Keratinocyte (primary cell): ENCODE results near the gene MAML2. TPM values are rescaled to one million over a fixed set of nuclear protein-coding genes. Genes with fewer than 3 reads are reported as not detected.

Experiments used
- DNase-seq: peaks from one replicate; pipeline ENCODE4 v3.0.0-alpha.2; 2011; ENCODE audit warnings: low read depth, missing footprints, low spot score
- FAIRE-seq: peaks from 2 replicates; lab custom pipeline; 2011; peaks lifted over from hg19 to GRCh38; lab: Jason Lieb, UNC
- H2AFZ ChIP-seq: 2 replicates; pipeline ENCODE4 v1.6.0; 2012; ENCODE audit warnings: low read length, control low read depth, inconsistent platforms; ENCODE audit not compliant: control insufficient read depth
- H3K27ac ChIP-seq: 2 replicates; pipeline ENCODE4 v1.5.1; 2011; ENCODE audit warnings: low read length; ENCODE audit not compliant: control insufficient read depth, insufficient read depth
- H3K27me3 ChIP-seq: 3 replicates; pipeline ENCODE4 v1.6.0; 2011; ENCODE audit warnings: low read length; ENCODE audit not compliant: control insufficient read depth, insufficient read depth; ENCODE audit errors: extremely low read depth
- H3K36me3 ChIP-seq, 2 experiments: 2 replicates in 1 of 2; 3 replicates in 1 of 2; pipeline ENCODE4 v1.5.1; 2011; ENCODE audit warnings: low read length in 2 of 2, mild to moderate bottlenecking in 1 of 2; ENCODE audit not compliant: control insufficient read depth in 2 of 2, insufficient read depth in 2 of 2; ENCODE audit errors: extremely low read depth in 1 of 2
- H3K4me1 ChIP-seq: 3 replicates; pipeline ENCODE4 v1.5.1; 2011; ENCODE audit warnings: low read length; ENCODE audit not compliant: control insufficient read depth, insufficient read depth; ENCODE audit errors: extremely low read depth
- H3K4me2 ChIP-seq: 3 replicates; pipeline ENCODE4 v1.6.0; 2011; ENCODE audit warnings: low read depth, low read length; ENCODE audit not compliant: control insufficient read depth, insufficient read depth; ENCODE audit errors: extremely low read depth
- H3K4me3 ChIP-seq, 3 experiments: fragments of 200-600 bp in 1 of 3; sonication (generic) in 1 of 3; 2 replicates in 2 of 3; 3 replicates in 1 of 3; pipeline ENCODE4 v1.5.1; 2011 to 2016; ENCODE audit warnings: low read length in 3 of 3, mild to moderate bottlenecking in 3 of 3, control low read depth in 2 of 3, inconsistent platforms in 1 of 3, low read depth in 1 of 3, mixed read lengths in 1 of 3, mixed run types in 1 of 3, moderate library complexity in 1 of 3; ENCODE audit not compliant: control insufficient read depth in 2 of 3, insufficient read depth in 2 of 3; ENCODE audit errors: extremely low read depth in 1 of 3
- H3K79me2 ChIP-seq: 2 replicates; pipeline ENCODE4 v1.6.0; 2012; ENCODE audit warnings: low read length; ENCODE audit not compliant: control insufficient read depth, insufficient read depth
- H3K9ac ChIP-seq: 3 replicates; pipeline ENCODE4 v1.6.0; 2011; ENCODE audit warnings: low read length; ENCODE audit not compliant: control insufficient read depth, insufficient read depth; ENCODE audit errors: extremely low read depth
- H3K9me1 ChIP-seq: 3 replicates; pipeline ENCODE4 v1.6.0; 2011; ENCODE audit warnings: low read length; ENCODE audit not compliant: control insufficient read depth, insufficient read depth; ENCODE audit errors: extremely low read depth
- H3K9me3 ChIP-seq: 2 replicates; pipeline ENCODE4 v1.5.1; 2012; ENCODE audit warnings: low read depth, low read length; ENCODE audit not compliant: control insufficient read depth
- H4K20me1 ChIP-seq: 3 replicates; pipeline ENCODE4 v1.6.0; 2011; ENCODE audit warnings: low read length; ENCODE audit not compliant: control insufficient read depth, insufficient read depth; ENCODE audit errors: extremely low read depth
- CTCF ChIP-seq, 3 experiments: IDR thresholded peaks in 1 of 3; conservative IDR thresholded peaks in 1 of 3; optimal IDR thresholded peaks in 1 of 3; 2 replicates in 2 of 3; 3 replicates in 1 of 3; pipeline versions ENCODE3 to v1.5.1; 2011; ENCODE audit warnings: low read length in 3 of 3, mild to moderate bottlenecking in 3 of 3, moderate library complexity in 2 of 3, control low read depth in 1 of 3, inconsistent platforms in 1 of 3; ENCODE audit not compliant: insufficient read depth in 2 of 3; ENCODE audit errors: extremely low read depth in 1 of 3
- EZH2 ChIP-seq: IDR thresholded peaks from one replicate; pipeline ENCODE4 v1.6.1; 2012; ENCODE audit warnings: inconsistent platforms, mild to moderate bottlenecking, low read length, moderate library complexity
- dilution Hi-C: fragments of 300-500 bp; cut with MboI; formaldehyde crosslinking; loops from one replicate; pipeline ENCODE4 v1.7.0; 2020; ENCODE audit warnings: low sequenced_read_pairs; ENCODE audit not compliant: extremely low pct_ligation_motif_present
- polyA plus RNA-seq, 5 experiments: library from polyadenylated mRNA; depleted of rRNA in 3 of 5; stranded (reverse) in 3 of 5; stranded (forward) in 1 of 5; unstranded in 1 of 5; fragments of >200 nt; gene quantifications; 1 replicate in 1 of 5; 2 replicates in 3 of 5; 3 replicates in 1 of 5; pipeline versions ENCODE4 v1.2.1 to v1.2.3, GENCODE V29; 2011 to 2012; ENCODE audit warnings: missing spikeins in 2 of 5, low read depth in 1 of 5, low replicate concordance in 1 of 5

MAML2 gene
- polyA plus RNA-seq, 1 donor (not counting 4 experiments of a cell fraction or from before 2014, with no cell fraction given) = 4.2 TPM

- H3K27me3 ChIP-seq = no peaks in the 10 kb centered on the region
- H3K4me2 ChIP-seq = no peak overlapping the region
- TF ChIP-seq CTCF (optimal IDR thresholded peaks at IDR 0.05 in 1 of 3, IDR thresholded peaks at IDR 0.05 in 1 of 3, conservative IDR thresholded peaks at IDR 0.05 in 1 of 3; ENCODE audit: extremely low read depth in 1 of 3, insufficient read depth in 2 of 3, low read length in 3 of 3) = no peak
- TF ChIP-seq EZH2 = no peak
- no peaks in the 10 kb centered on the region for H3K79me2 ChIP-seq
- no peaks in the 10 kb centered on the region for H4K20me1 ChIP-seq
- dilution Hi-C loops = no loop called here
- peaks cover 17% of the 10 kb centered on the region for H3K4me1 ChIP-seq
- no peak overlapping the region for H3K4me3 ChIP-seq
- no peak overlapping the region for H3K9ac ChIP-seq
- no peaks in the 10 kb centered on the region for H3K9me1 ChIP-seq
- no peak for FAIRE-seq
- no peak overlapping the region for H2AFZ ChIP-seq
- no peaks in the 10 kb centered on the region for H3K9me3 ChIP-seq
- DNase-seq = no peak
- H3K36me3 ChIP-seq = no peaks in the 10 kb centered on the region
- no peak overlapping the region for H3K27ac ChIP-seq
These were observed 328.8 kb downstream of the MAML2 start for GRCh38 chr11:96014217-96014616.

GRCh38 chr11:96013461-96014213, 329.4 kb downstream of the MAML2 start:
- Histone ChIP-seq H3K9me1 (no peaks in the 10 kb centered on the region), H3K27me3 (no peaks in the 10 kb centered on the region), H3K4me1 (peaks cover 17% of the 10 kb centered on the region), H4K20me1 (no peaks in the 10 kb centered on the region), H3K36me3 (no peaks in the 10 kb centered on the region), H3K27ac (no peak overlapping the region), H3K9me3 (no peaks in the 10 kb centered on the region), H2AFZ (no peak overlapping the region), H3K4me3 (no peak overlapping the region), H3K79me2 (no peaks in the 10 kb centered on the region), H3K4me2 (no peak overlapping the region), H3K9ac (no peak overlapping the region)
- TF ChIP-seq CTCF (optimal IDR thresholded peaks at IDR 0.05 in 1 of 3, IDR thresholded peaks at IDR 0.05 in 1 of 3, conservative IDR thresholded peaks at IDR 0.05 in 1 of 3; ENCODE audit: extremely low read depth in 1 of 3, insufficient read depth in 2 of 3, low read length in 3 of 3) (no peak), EZH2 (no peak)
- dilution Hi-C loops = no loop called here
- FAIRE-seq (no peak), DNase-seq (no peak)
